Measurements from ENCODE around the gene APOA1. TPM values are rescaled to one million over a fixed set of nuclear protein-coding genes. Genes with fewer than 3 reads are reported as not detected.

APOA1 gene
- total RNA-seq, result under 0.01 and 0.29 TPM in 2 replicates

- H3K9me3 ChIP-seq (ENCODE audit: low read depth, low read length), result no peaks in the 10 kb centered on the region
- no peak for TF ChIP-seq CTCF (IDR thresholded peaks at IDR 0.05; ENCODE audit: extremely low read depth, low read depth, low read length)
- no peak within 1 kb of the TSS for H3K4me2 ChIP-seq (ENCODE audit: insufficient read depth, low read length)
- H3K36me3 ChIP-seq (ENCODE audit: insufficient read depth, low read length), result no peaks in the 10 kb centered on the region
- no peaks in the 10 kb centered on the region for H3K27me3 ChIP-seq (ENCODE audit: insufficient read depth, low read length)
- no peaks in the 10 kb centered on the region for H3K79me2 ChIP-seq (ENCODE audit: insufficient read depth, low read length)
- no peak within 1 kb of the TSS for H3K27ac ChIP-seq (ENCODE audit: low read depth, low read length)
- H3K4me1 ChIP-seq (ENCODE audit: insufficient read depth, low read length), result no peaks in the 10 kb centered on the region
- no peak within 1 kb of the TSS for H3K4me3 ChIP-seq (ENCODE audit: insufficient read depth, low read length)
- no peak within 1 kb of the TSS for H2AFZ ChIP-seq (ENCODE audit: low read length)
- DNase-seq (ENCODE audit: insufficient read length, low spot score, missing footprints), result peak; percentile 73
- H4K20me1 ChIP-seq (ENCODE audit: insufficient read depth, low read length), result no peaks in the 10 kb centered on the region
Observed at GRCh38 chr11:116837231-116838091, at the start of gene APOA1. Gene APOA1 (minus strand): TSS chr11:116837622. CDS start chr11:116837387, 235 bp downstream.

GRCh38 chr11:116885951-116886655, 48.7 kb upstream of the APOA1 start:
- no peak for TF ChIP-seq CTCF (IDR thresholded peaks at IDR 0.05; ENCODE audit: extremely low read depth, low read depth, low read length)
- Histone ChIP-seq H3K4me2 (ENCODE audit: insufficient read depth, low read length) (no peak overlapping the region), H2AFZ (ENCODE audit: low read length) (no peak overlapping the region), H3K27ac (ENCODE audit: low read depth, low read length) (no peak overlapping the region), H4K20me1 (ENCODE audit: insufficient read depth, low read length) (no peaks in the 10 kb centered on the region), H3K4me1 (ENCODE audit: insufficient read depth, low read length) (peaks cover 36% of the 10 kb centered on the region), H3K27me3 (ENCODE audit: insufficient read depth, low read length) (no peaks in the 10 kb centered on the region), H3K79me2 (ENCODE audit: insufficient read depth, low read length) (no peaks in the 10 kb centered on the region), H3K9me3 (ENCODE audit: low read depth, low read length) (no peaks in the 10 kb centered on the region), H3K36me3 (ENCODE audit: insufficient read depth, low read length) (no peaks in the 10 kb centered on the region), H3K4me3 (ENCODE audit: insufficient read depth, low read length) (no peak overlapping the region)
- DNase-seq (ENCODE audit: insufficient read length, low spot score, missing footprints), result no peak

- Histone ChIP-seq H3K27me3 (ENCODE audit: insufficient read depth, low read length) (no peaks in the 10 kb centered on the region), H3K4me1 (ENCODE audit: insufficient read depth, low read length) (peaks cover 25% of the 10 kb centered on the region), H3K36me3 (ENCODE audit: insufficient read depth, low read length) (no peaks in the 10 kb centered on the region), H3K27ac (ENCODE audit: low read depth, low read length) (no peak overlapping the region), H2AFZ (ENCODE audit: low read length) (no peak overlapping the region), H3K79me2 (ENCODE audit: insufficient read depth, low read length) (no peaks in the 10 kb centered on the region), H3K4me3 (ENCODE audit: insufficient read depth, low read length) (no peak overlapping the region), H3K4me2 (ENCODE audit: insufficient read depth, low read length) (no peak overlapping the region), H3K9me3 (ENCODE audit: low read depth, low read length) (no peaks in the 10 kb centered on the region), H4K20me1 (ENCODE audit: insufficient read depth, low read length) (no peaks in the 10 kb centered on the region)
- no peak for TF ChIP-seq CTCF (IDR thresholded peaks at IDR 0.05; ENCODE audit: extremely low read depth, low read depth, low read length)
- no peak for DNase-seq (ENCODE audit: insufficient read length, low spot score, missing footprints)
Observed at GRCh38 chr11:116882386-116882785, 45.0 kb upstream of the APOA1 start.

- Histone ChIP-seq H3K4me1 (ENCODE audit: insufficient read depth, low read length) (peaks cover 19% of the 10 kb centered on the region), H3K9me3 (ENCODE audit: low read depth, low read length) (no peaks in the 10 kb centered on the region), H2AFZ (ENCODE audit: low read length) (no peak overlapping the region), H3K4me2 (ENCODE audit: insufficient read depth, low read length) (no peak overlapping the region), H3K4me3 (ENCODE audit: insufficient read depth, low read length) (no peak overlapping the region), H3K27ac (ENCODE audit: low read depth, low read length) (no peak overlapping the region), H4K20me1 (ENCODE audit: insufficient read depth, low read length) (no peaks in the 10 kb centered on the region), H3K36me3 (ENCODE audit: insufficient read depth, low read length) (no peaks in the 10 kb centered on the region), H3K79me2 (ENCODE audit: insufficient read depth, low read length) (no peaks in the 10 kb centered on the region), H3K27me3 (ENCODE audit: insufficient read depth, low read length) (no peaks in the 10 kb centered on the region)
- TF ChIP-seq CTCF (IDR thresholded peaks at IDR 0.05; ENCODE audit: extremely low read depth, low read depth, low read length), result no peak
- no peak for DNase-seq (ENCODE audit: insufficient read length, low spot score, missing footprints)
Observed at GRCh38 chr11:116881143-116881542, 43.7 kb upstream of the APOA1 start.

All from osteoblast (primary cell).